ENCODE data around the gene DNAAF2.
"Not testable (repeated sequence)": the region's sequence is repeated elsewhere in the genome, so short reads cannot be mapped to it uniquely, and the experiment has no call there.

DNAAF2 gene

DNA sequence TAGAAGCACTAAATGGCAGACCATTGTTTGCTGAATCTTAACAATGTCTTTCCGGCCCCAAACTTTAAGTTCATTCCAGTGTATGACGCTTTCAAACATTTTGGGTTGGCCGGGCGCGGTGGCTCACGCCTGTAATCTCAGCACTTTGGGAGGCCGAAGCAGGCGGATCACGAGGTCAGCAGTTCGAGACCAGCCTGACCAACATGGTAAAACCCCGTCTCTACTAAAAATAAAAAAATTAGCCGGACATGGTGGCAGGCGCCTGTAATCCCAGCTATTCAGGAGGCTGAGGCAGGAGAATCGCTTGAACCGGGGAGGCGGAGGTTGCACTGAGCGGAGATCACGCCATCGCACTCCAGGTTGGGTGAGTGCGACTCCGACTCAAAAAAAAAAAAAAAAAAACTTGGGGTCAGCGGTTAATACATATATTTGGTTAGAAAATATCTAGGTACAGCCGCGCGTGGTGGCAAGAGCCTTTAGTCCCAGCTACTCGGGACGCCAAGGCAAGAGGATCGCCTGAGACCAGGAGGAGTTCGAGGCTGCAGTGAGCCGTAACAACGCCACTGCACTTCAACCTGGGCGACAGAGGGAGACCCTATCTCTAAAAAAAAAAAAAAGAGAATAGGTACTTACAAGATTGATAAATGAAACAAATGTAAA is 49.9 kb downstream of the DNAAF2 start:
- not testable (repeated sequence) for DNase-seq (ENCODE audit: low spot score)

DNA sequence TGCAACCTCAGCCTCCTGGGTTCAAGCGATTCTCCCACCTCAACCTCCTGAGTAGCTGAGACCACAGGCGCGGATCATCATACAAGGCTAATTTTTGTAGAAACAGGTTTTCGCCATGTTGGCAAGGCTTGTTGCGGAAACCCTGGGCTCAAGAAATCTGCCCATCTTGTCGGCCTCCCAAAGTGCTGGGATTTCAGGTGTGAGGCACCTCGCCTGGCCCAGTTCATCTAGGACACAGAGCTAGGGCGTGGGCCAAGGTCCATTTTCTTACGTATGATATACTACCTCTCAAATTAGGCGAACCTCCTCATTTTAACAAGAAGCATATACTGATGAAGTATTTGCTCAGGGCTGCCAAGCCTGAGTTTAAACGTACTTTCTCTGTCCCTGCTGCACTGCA is 51.0 kb downstream of the DNAAF2 start:
- DNase-seq (ENCODE audit: low spot score) = no peak

DNA sequence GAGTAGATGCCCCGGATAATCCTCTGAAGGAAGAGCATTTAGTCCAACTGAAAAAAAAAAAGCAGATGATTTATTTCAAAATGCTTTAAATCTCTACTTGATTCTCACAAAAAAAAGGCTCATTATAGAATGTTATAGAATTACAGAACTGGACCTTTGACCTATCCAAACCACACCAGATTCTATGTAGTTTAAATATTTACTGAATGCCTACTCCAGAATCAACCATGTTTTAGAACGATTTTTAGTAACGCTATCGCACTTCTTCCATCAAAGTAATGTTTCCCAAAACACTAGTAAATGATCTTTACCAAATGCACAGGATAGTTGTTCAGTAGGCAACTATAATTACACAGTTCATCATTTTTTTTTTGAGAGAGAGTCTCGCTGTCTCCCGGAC is 51.4 kb downstream of the DNAAF2 start:
- no peak for DNase-seq (ENCODE audit: low spot score)

DNA sequence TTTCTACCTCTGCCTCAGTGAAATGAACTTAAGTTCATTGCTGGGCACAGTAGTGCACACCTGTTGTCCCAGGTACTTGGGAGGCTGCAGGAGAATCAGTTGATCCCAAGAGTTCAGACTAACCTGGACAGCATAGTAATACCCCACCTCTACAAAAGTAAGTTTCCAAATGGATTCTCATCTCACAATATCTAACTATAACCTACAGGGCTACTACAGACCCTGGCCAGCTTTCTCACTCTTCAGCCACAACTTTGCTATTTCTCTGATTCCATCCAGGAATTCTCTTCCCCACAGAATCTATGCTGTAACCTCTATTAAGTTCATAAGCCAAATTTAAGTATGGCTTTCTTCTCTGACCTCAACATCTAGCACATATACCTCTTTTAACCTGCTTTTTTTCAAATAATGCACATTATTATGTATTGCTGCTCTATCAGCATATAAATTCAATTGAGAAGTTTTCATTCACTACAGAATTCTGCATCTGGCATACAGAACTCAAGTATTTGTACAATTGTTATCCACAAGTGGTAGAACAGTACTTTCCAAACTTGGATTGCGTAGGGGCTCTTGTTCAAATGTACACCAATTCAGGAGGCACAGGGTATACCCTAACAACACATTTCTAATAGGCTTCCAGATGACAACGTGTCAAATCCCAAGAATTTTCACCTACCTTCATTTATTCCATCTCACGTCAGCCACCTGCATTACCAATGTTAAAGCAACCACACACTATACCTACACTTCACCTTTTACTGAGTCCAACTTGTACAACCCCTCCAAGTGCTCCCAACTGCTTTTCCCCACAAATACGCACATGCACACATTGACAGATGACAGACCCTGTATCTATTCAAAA is 52.7 kb downstream of the DNAAF2 start:
- DNase-seq (ENCODE audit: low spot score) = no peak

DNA sequence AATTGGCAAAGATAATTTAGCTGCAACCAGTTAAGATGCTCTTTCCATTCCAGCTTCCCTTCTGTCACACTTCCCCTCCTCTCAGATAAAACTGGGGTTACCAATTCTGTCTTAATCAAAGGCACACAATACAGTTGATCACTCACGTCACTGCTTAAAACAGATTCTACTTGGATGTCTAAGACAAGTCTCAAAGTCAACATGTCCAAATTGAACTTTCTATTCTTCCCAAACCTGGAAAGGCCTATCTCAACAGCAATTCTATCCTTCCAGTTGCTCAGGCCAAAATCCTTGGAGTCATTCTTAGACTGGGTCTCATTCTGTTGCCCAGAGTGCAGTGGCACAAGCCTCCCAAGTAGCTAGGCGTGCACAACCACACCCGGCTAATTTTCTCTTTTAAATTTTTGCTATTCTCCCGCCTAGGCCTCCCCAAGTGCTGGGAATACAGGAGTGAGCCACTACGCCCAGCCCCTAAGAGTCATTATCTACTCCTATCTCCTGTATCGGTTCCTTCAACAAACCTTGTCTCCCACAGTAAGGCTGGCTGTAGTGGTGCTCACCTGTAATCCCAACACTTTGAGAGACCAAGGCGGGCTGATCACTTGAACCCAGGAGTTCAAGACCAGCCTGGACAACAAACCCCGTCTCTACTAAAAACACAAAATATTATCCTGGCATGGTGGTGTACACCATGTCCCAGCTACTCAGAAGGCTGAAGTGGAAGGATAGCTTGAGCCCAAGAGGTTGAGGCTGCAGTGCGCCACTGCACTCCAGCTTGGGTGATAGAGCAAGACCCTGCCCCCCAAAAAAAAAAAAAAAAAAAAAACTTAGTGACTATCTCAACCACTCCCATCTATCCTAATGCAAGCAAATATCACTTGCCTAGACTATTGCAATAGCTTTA is 53.6 kb downstream of the DNAAF2 start:
- no peak for DNase-seq (ENCODE audit: low spot score)

DNA sequence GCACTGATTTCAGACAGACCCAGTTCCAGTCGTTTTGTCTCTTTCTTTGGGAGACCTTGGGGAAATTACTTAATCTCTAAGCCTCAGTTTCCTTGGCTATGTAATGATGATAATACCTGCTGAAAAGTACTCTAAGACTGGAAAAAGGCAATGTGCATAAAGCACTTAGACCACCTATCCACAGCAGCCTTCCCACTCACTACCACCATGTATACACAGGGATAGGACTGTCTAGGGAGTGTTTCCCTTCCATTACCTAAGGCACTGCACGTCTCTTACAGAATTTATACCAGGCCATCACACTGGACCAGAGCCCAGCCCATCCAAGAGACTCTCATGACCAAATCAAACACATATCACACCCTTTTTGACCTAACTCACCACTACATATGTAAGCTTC is 55.2 kb downstream of the DNAAF2 start:
- no peak for DNase-seq (ENCODE audit: low spot score)

DNA sequence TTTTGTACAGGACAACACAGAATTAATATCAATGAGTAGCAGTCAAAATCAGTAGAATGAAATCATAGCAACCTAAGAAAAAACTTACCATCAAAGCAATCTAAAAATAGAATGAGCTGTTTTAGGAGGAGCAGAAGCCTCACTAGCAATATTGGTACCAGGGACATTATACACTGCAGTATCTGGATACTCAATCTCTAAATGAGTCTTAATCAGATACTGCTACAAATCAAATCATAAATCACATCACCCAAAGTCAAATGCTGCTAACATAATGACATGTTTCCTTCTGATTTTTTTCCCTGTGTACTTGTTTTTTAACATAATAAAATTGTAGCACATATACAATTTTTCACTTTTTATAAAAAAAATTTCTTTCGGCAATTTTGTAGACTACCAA is 56.9 kb downstream of the DNAAF2 start:
- no peak for DNase-seq (ENCODE audit: low spot score)
